HCT116 (cell line): Measurements from ENCODE around the gene ELF1. TPM values are rescaled to one million over a fixed set of nuclear protein-coding genes. Genes with fewer than 3 reads are reported as not detected.

Source experiments
- ATAC-seq: fragments of 200-7000 bp; cut with Tn5 transposase; 2 replicates; pipeline ENCODE4 v1.9.1; 2020; ENCODE audit warnings: mild to moderate bottlenecking, moderate library complexity
- BruUV-seq: library from RNA; stranded (reverse); fragments of 400-500 nt; replicated peaks from 2 replicates; lab custom pipeline; 2021; lab: Mats Ljungman, UMichigan
- CTCF ChIA-PET: fragments of 300-600 bp; sonication (Branson Sonifier 250); formaldehyde crosslinking; loops from one replicate; lab custom pipeline; 2021; ENCODE audit warnings: antibody characterized with exemption; lab: Charles Lee
- POLR2A ChIA-PET: fragments of 300-600, 350-600 bp; sonication (Branson Sonifier 250); formaldehyde crosslinking; loops from one replicate; lab custom pipeline; 2021; ENCODE audit warnings: antibody characterized with exemption; lab: Charles Lee
- RAD21 ChIA-PET, 2 experiments: fragments of 300-600 bp; sonication (Branson Sonifier 250); formaldehyde crosslinking; loops; one replicate each; lab custom pipeline; 2023; ENCODE audit warnings: low total read pairs in 2 of 2; ENCODE audit not compliant: uncharacterized antibody in 2 of 2, unreplicated experiment in 2 of 2, low non-redundant PET in 1 of 2; lab: Charles Lee
- DNase-seq: peaks from one replicate; pipeline ENCODE4 v3.0.0-alpha.2; 2010; ENCODE audit warnings: low read depth, low spot score
- H2AFZ ChIP-seq: fragments of 200-600 bp; shearing (Covaris generic), sonication (generic); 2 replicates; pipeline ENCODE4 v1.6.1; 2017; ENCODE audit warnings: low read depth, mixed run types, mixed read lengths, antibody characterized with exemption, low read length; ENCODE audit not compliant: poor library complexity, severe bottlenecking
- H3K27ac ChIP-seq: 2 replicates; pipeline ENCODE4 v1.5.1; 2012; ENCODE audit warnings: low read depth, low read length
- H3K27me3 ChIP-seq: fragments of 200-600 bp; sonication (generic); 2 replicates; pipeline ENCODE4 v1.6.1; 2016; ENCODE audit warnings: mixed run types, low read length, mixed read lengths; ENCODE audit not compliant: insufficient read depth
- H3K36me3 ChIP-seq, 2 experiments: fragments of 200-500 bp in 1 of 2; fragments of 200-600 bp in 1 of 2; sonication (Bioruptor generic) in 1 of 2; sonication (generic) in 1 of 2; 2 replicates each; pipeline versions ENCODE4 v1.5.1 to v1.6.1; 2014 to 2016; ENCODE audit warnings: low read length in 2 of 2, inconsistent platforms in 1 of 2, mixed read lengths in 1 of 2, mixed run types in 1 of 2; ENCODE audit not compliant: insufficient read depth in 2 of 2, control insufficient read depth in 1 of 2
- H3K4me1 ChIP-seq, 2 experiments: fragments of 200-600 bp in 1 of 2; sonication (generic) in 1 of 2; 2 replicates each; pipeline versions ENCODE4 v1.5.1 to v1.6.1; 2012 to 2017; ENCODE audit warnings: low read length in 2 of 2, inconsistent platforms in 1 of 2, mild to moderate bottlenecking in 1 of 2, mixed read lengths in 1 of 2, mixed run types in 1 of 2, moderate library complexity in 1 of 2; ENCODE audit not compliant: insufficient read depth in 2 of 2, control insufficient read depth in 1 of 2
- H3K4me2 ChIP-seq: fragments of 200-600 bp; sonication (generic); 2 replicates; pipeline ENCODE4 v1.6.1; 2017; ENCODE audit warnings: mixed run types, low read length, mixed read lengths
- H3K4me3 ChIP-seq, 2 experiments: fragments of 200-600 bp in 1 of 2; sonication (generic) in 1 of 2; replicated peaks in 1 of 2; 2 replicates each; pipeline ENCODE4 v1.5.1; 2011 to 2016; ENCODE audit warnings: low read length in 2 of 2, control low read depth in 1 of 2, low read depth in 1 of 2, mild to moderate bottlenecking in 1 of 2, mixed read lengths in 1 of 2, mixed run types in 1 of 2
- H3K79me2 ChIP-seq: fragments of 200-600 bp; sonication (generic); 2 replicates; pipeline ENCODE4 v1.6.1; 2017; ENCODE audit warnings: mild to moderate bottlenecking, mixed run types, low read length, moderate library complexity, mixed read lengths; ENCODE audit not compliant: insufficient read depth
- H3K9ac ChIP-seq: fragments of 200-600 bp; sonication (generic); 2 replicates; pipeline ENCODE4 v1.6.1; 2016; ENCODE audit warnings: low read length, mixed read lengths
- H3K9me2 ChIP-seq: fragments of 200-600 bp; sonication (generic), shearing (Covaris generic); 2 replicates; pipeline ENCODE4 v1.6.1; 2017; ENCODE audit warnings: mixed run types, mild to moderate bottlenecking, moderate library complexity; ENCODE audit not compliant: insufficient read depth
- H3K9me3 ChIP-seq, 2 experiments: fragments of 200-500 bp in 1 of 2; fragments of 200-600 bp in 1 of 2; sonication (Bioruptor generic) in 1 of 2; sonication (generic) in 1 of 2; 2 replicates each; pipeline ENCODE4 v1.6.1; 2014 to 2017; ENCODE audit warnings: low read length in 2 of 2, mixed read lengths in 2 of 2, inconsistent platforms in 1 of 2, low read depth in 1 of 2, mild to moderate bottlenecking in 1 of 2, mixed run types in 1 of 2, moderate library complexity in 1 of 2; ENCODE audit not compliant: control insufficient read depth in 1 of 2, insufficient read depth in 1 of 2
- H4K20me1 ChIP-seq: fragments of 200-600 bp; sonication (generic), shearing (Covaris generic); 2 replicates; pipeline ENCODE4 v1.6.1; 2017; ENCODE audit warnings: mixed run types, mild to moderate bottlenecking, moderate library complexity; ENCODE audit not compliant: insufficient read depth
- ATF3 ChIP-seq: IDR thresholded peaks from 2 replicates; pipeline ENCODE4 v1.6.1; 2012
- CTCF ChIP-seq, 3 experiments: fragments of 200-600 bp in 1 of 3; sonication (generic) in 1 of 3; IDR thresholded peaks in 2 of 3; conservative IDR thresholded peaks in 1 of 3; 2 replicates each; pipeline ENCODE4 v1.5.1; 2012 to 2017; ENCODE audit warnings: low read depth in 2 of 3, low read length in 2 of 3, antibody characterized with exemption in 1 of 3, borderline replicate concordance in 1 of 3, control low read depth in 1 of 3, mild to moderate bottlenecking in 1 of 3, mixed read lengths in 1 of 3, mixed run types in 1 of 3, moderate library complexity in 1 of 3; ENCODE audit not compliant: insufficient read depth in 1 of 3
- FOSL1 ChIP-seq: IDR thresholded peaks from 2 replicates; pipeline ENCODE4 v1.6.1; 2012; ENCODE audit warnings: low read depth
- RAD21 ChIP-seq: IDR thresholded peaks from 2 replicates; pipeline ENCODE4 v1.6.1; 2012; ENCODE audit warnings: low read depth, mild to moderate bottlenecking
- SP1 ChIP-seq: IDR thresholded peaks from 2 replicates; pipeline ENCODE4 v1.6.1; 2012; ENCODE audit warnings: low read depth
- ZFX ChIP-seq: fragments of 450-650 bp; IDR thresholded peaks from 2 replicates; pipeline ENCODE4 v1.6.1; 2017
- ZNF274 ChIP-seq: fragments of 200-500 bp; sonication (Bioruptor generic); IDR thresholded peaks from 2 replicates; pipeline ENCODE4 v1.6.1; 2014; ENCODE audit warnings: mild to moderate bottlenecking, low read depth, low read length, inconsistent platforms
- intact Hi-C: fragments of 100-400 bp; cut with micrococcal nuclease; formaldehyde crosslinking; loops from 2 replicates; pipeline ENCODE4 v1.10.0; 2022
- total RNA-seq: library from RNA; stranded (reverse); gene quantifications from one replicate; pipeline ENCODE4 v1.2.1, GENCODE V29; 2021; ENCODE audit not compliant: unreplicated experiment

Gene ELF1
- total RNA-seq, 1 experiment from 2014 or later = 30.0 TPM

GRCh38 chr13:41006978-41007743 is 12.0 kb downstream of the ELF1 start (continued):
- TF ChIP-seq ZNF274 = no peak
- no peak for TF ChIP-seq ZFX
- no peak for TF ChIP-seq CTCF (IDR thresholded peaks at IDR 0.05 in 2 of 3, conservative IDR thresholded peaks at IDR 0.05 in 1 of 3; ENCODE audit: borderline replicate concordance in 1 of 3, insufficient read depth in 1 of 3, low read depth in 2 of 3, low read length in 2 of 3)
- TF ChIP-seq FOSL1 = no peak
- no peak for TF ChIP-seq RAD21

GRCh38 chr13:41006306-41006705 is 12.8 kb downstream of the ELF1 start:
- RAD21 ChIA-PET = no interaction called here
- no TSS peak for BruUV-seq

More at GRCh38 chr13:41006306-41006705, 12.8 kb downstream of the ELF1 start:
- ChIA-PET POLR2A (no interaction called here), CTCF (no interaction called here)
- ATAC-seq (no peak), DNase-seq (no peak)
- no peak overlapping the region for H2AFZ ChIP-seq
- no peak overlapping the region for H3K4me3 ChIP-seq
- H3K4me1 ChIP-seq = peaks cover 6 to 15% of the 10 kb centered on the region in 2 experiments; a peak in 3 of 4 replicates
- peaks cover 92% of the 10 kb centered on the region for H3K79me2 ChIP-seq
- H3K9me3 ChIP-seq = no peaks in the 10 kb centered on the region
- H3K9me2 ChIP-seq = no peaks in the 10 kb centered on the region
- no peaks in the 10 kb centered on the region for H3K36me3 ChIP-seq
- no peaks in the 10 kb centered on the region for H4K20me1 ChIP-seq
- TF ChIP-seq SP1 (no peak), ZFX (no peak), ATF3 (no peak)
- intact Hi-C loops = no loop called here
- H3K9ac ChIP-seq = no peak overlapping the region
- no peak overlapping the region for H3K27ac ChIP-seq
- H3K4me2 ChIP-seq = no peak overlapping the region
- H3K27me3 ChIP-seq = no peaks in the 10 kb centered on the region
